ENCODE results near the gene MCF2L.
A peak's percentile ranks its signal among the peaks of the same experiment; 100 is the strongest.
"Not testable (repeated sequence)": the region's sequence is repeated elsewhere in the genome, so short reads cannot be mapped to it uniquely, and the experiment has no call there.

The MCF2L gene

GRCh38 chr13:112968910-112969691, at the start of gene MCF2L:
TSS of gene MCF2L (plus strand) at chr13:112969214. CDS start at chr13:112969380, 166 bp downstream.
- DNase-seq: peak; percentile 28

GRCh38 chr13:112923962-112924361, 45.1 kb upstream of the MCF2L start:
- DNase-seq: no peak

- no peak for DNase-seq
Measured at GRCh38 chr13:112924365-112924764, 44.6 kb upstream of the MCF2L start.

GRCh38 chr13:112926003-112926402, 43.0 kb upstream of the MCF2L start:
- DNase-seq: no peak

- DNase-seq: no peak
Measured at GRCh38 chr13:112926993-112927392, 42.0 kb upstream of the MCF2L start.

GRCh38 chr13:112928020-112928971, 40.7 kb upstream of the MCF2L start:
- no peak for DNase-seq

- peak; percentile 32 for DNase-seq
Measured at GRCh38 chr13:112928972-112929782, 39.8 kb upstream of the MCF2L start.

GRCh38 chr13:112929783-112930055, 39.3 kb upstream of the MCF2L start:
- no peak for DNase-seq

- no peak for DNase-seq
Measured at GRCh38 chr13:112930192-112930591, 38.8 kb upstream of the MCF2L start.

- peak; percentile 65 for DNase-seq
Measured at GRCh38 chr13:112931028-112931934, 37.7 kb upstream of the MCF2L start.

- no peak for DNase-seq
Measured at GRCh38 chr13:112932971-112933370, 36.0 kb upstream of the MCF2L start.

- no peak for DNase-seq
Measured at GRCh38 chr13:112933649-112934048, 35.4 kb upstream of the MCF2L start.

- no peak for DNase-seq
Measured at GRCh38 chr13:112934078-112934477, 34.9 kb upstream of the MCF2L start.

- no peak for DNase-seq
Measured at GRCh38 chr13:112938680-112939079, 30.3 kb upstream of the MCF2L start.

- DNase-seq: no peak
Measured at GRCh38 chr13:112940236-112940635, 28.8 kb upstream of the MCF2L start.

GRCh38 chr13:112941349-112941748, 27.7 kb upstream of the MCF2L start:
- no peak for DNase-seq

GRCh38 chr13:112941765-112942164, 27.2 kb upstream of the MCF2L start:
- not testable (repeated sequence) for DNase-seq

GRCh38 chr13:112942689-112943308, 26.2 kb upstream of the MCF2L start:
- peak; percentile 88 for DNase-seq

GRCh38 chr13:112943309-112944125, 25.5 kb upstream of the MCF2L start:
- DNase-seq: peak; percentile 10

GRCh38 chr13:112947796-112948195, 21.2 kb upstream of the MCF2L start:
- no peak for DNase-seq
